HepG2 (cell line): Measurements from ENCODE around the gene FBXL12. TPM values are rescaled to one million over a fixed set of nuclear protein-coding genes. Genes with fewer than 3 reads are reported as not detected.

Experiments used
- GTF3A ChIP-seq: sonication (generic); formaldehyde crosslinking; conservative IDR thresholded peaks from 2 replicates; pipeline ENCODE4 v1.4.0; 2020; ENCODE audit warnings: mild to moderate bottlenecking, missing genetic modification reagents
- HNRNPH1 ChIP-seq: fragments of 200-400 bp; formaldehyde crosslinking; optimal IDR thresholded peaks from 2 replicates; pipeline ENCODE3; 2017; ENCODE audit warnings: mild to moderate bottlenecking, low read depth, low read length
- LCORL ChIP-seq, 2 experiments: fragments of 450-650 bp in 1 of 2; sonication (generic) in 1 of 2; formaldehyde crosslinking in 1 of 2; IDR thresholded peaks; 2 replicates each; pipeline versions ENCODE4 v1.5.0 to v1.6.1; 2017 to 2020; ENCODE audit warnings: antibody characterized with exemption in 1 of 2, missing genetic modification reagents in 1 of 2
- TMF1 ChIP-seq: sonication (generic); formaldehyde crosslinking; IDR thresholded peaks from 2 replicates; pipeline ENCODE4 v1.8.1; 2022; ENCODE audit warnings: low read depth, missing genetic modification reagents
- ZFYVE20 ChIP-seq: sonication (generic); formaldehyde crosslinking; IDR thresholded peaks from 2 replicates; pipeline ENCODE4 v1.8.0; 2023; ENCODE audit warnings: low read depth, mild to moderate bottlenecking, moderate library complexity, missing genetic modification reagents, borderline replicate concordance
- ZMAT3 ChIP-seq: sonication (generic); formaldehyde crosslinking; conservative IDR thresholded peaks from 2 replicates; pipeline ENCODE4 v1.7.0; 2021; ENCODE audit warnings: missing genetic modification reagents
- ZNF205 ChIP-seq: IDR thresholded peaks from 2 replicates; pipeline ENCODE4 v1.6.1; 2018; ENCODE audit warnings: missing biosample characterization, missing genetic modification reagents
- ZNF343 ChIP-seq: sonication (generic); formaldehyde crosslinking; IDR thresholded peaks from 2 replicates; pipeline ENCODE4 v1.4.0; 2020; ENCODE audit warnings: mild to moderate bottlenecking, missing genetic modification reagents
- ZNF709 ChIP-seq: sonication (generic); formaldehyde crosslinking; IDR thresholded peaks from 2 replicates; pipeline ENCODE4 v1.5.0; 2020; ENCODE audit warnings: mild to moderate bottlenecking, missing genetic modification reagents
- ZNF790 ChIP-seq: sonication (generic); formaldehyde crosslinking; IDR thresholded peaks from 2 replicates; pipeline ENCODE4 v1.8.0; 2022; ENCODE audit warnings: missing genetic modification reagents, mild to moderate bottlenecking, borderline replicate concordance
- polyA plus RNA-seq, 8 experiments: library from polyadenylated mRNA; depleted of rRNA in 3 of 8; stranded (reverse) in 7 of 8; unstranded in 1 of 8; fragments of >200 nt; fragmentation: Illumina TruSeq in 4 of 8; extraction: Trizol in 4 of 8; gene quantifications; 2 replicates each; pipeline versions ENCODE4 v1.2.1 to v1.2.3, GENCODE V29; 2011 to 2016; ENCODE audit warnings: low read depth in 4 of 8, missing spikeins in 1 of 8, mixed read lengths in 1 of 8; ENCODE audit not compliant: insufficient read depth in 1 of 8
- total RNA-seq, 5 experiments: library from RNA; depleted of rRNA; stranded (reverse); fragments of >200 nt; fragmentation: Illumina TruSeq; extraction: Trizol; gene quantifications; 2 replicates each; pipeline ENCODE4 v1.2.3, GENCODE V29; 2016; ENCODE audit warnings: low read depth in 1 of 5
- TF ChIP-seq, protein P1 (sequence below): sonication (generic); formaldehyde crosslinking; IDR thresholded peaks from 2 replicates; pipeline ENCODE4 v1.4.0; 2020; ENCODE audit warnings: missing genetic modification reagents; ENCODE audit errors: not compliant biosample characterization
- TF ChIP-seq, protein P2 (sequence below): sonication (generic); formaldehyde crosslinking; IDR thresholded peaks from 2 replicates; pipeline ENCODE4 v1.4.0; 2020; ENCODE audit warnings: mild to moderate bottlenecking, missing genetic modification reagents, borderline replicate concordance
- TF ChIP-seq, protein P3 (sequence below): sonication (generic); formaldehyde crosslinking; IDR thresholded peaks from 2 replicates; pipeline ENCODE4 v1.9.0; 2022; ENCODE audit warnings: low read depth, missing genetic modification reagents
- TF ChIP-seq, protein P4 (sequence below): sonication (generic); formaldehyde crosslinking; IDR thresholded peaks from 2 replicates; pipeline ENCODE4 v1.4.0; 2020; ENCODE audit warnings: missing genetic modification reagents
- TF ChIP-seq, protein P5 (sequence below): sonication (generic); formaldehyde crosslinking; IDR thresholded peaks from 2 replicates; pipeline ENCODE4 v1.8.0; 2022; ENCODE audit warnings: mild to moderate bottlenecking, missing genetic modification reagents, moderate library complexity
- TF ChIP-seq, protein P6 (sequence below): sonication (generic); formaldehyde crosslinking; IDR thresholded peaks from 2 replicates; pipeline ENCODE4 v1.9.0; 2021; ENCODE audit warnings: missing genetic modification reagents, mild to moderate bottlenecking, borderline replicate concordance

Gene FBXL12
- total and polyA plus RNA-seq, 2 of the 13 experiments (the other 11 are each of a cell fraction or from before 2014, with no cell fraction given), result 20.4 to 23.1 TPM

DNA sequence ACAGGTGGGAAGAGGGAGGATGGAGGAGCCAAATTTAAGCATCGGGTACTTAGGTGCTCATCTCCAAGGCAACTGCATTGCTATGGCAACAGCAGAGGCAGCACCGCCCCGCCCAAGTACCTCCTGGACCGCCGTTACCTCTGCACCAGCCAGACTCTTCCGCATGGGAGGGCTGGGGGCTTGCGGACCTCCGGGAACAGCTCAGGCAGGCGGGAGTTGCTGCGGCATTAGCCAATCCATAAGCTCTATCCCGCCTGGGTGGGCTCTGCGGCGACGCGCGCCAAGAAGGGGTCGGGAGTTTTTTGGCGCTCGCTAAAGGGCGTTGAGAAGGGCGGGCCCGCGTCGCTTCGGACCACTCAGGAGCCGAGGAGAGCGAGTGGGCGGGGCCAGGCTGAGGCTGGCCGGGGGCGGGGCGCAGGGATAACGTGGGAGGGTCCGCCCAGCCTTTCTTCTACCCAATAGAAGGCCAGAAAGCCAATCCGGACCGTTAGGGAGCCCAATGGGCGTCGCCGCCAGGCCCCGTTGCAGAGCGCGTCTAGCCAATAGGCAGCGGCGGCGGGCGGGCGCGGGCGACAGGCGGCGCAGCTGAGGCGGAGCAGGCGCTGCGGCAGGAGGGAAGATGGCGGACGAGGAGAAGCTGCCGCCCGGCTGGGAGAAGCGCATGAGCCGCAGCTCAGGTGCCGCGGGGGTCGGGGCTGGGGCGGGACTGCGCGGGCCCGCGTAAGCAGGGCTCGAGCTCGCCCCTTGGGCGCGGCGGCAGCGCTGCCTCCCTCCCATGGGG, 16.0 kb upstream of the FBXL12 start, which contains the start of gene PIN1 (continued):
- TF ChIP-seq, protein P1, sequence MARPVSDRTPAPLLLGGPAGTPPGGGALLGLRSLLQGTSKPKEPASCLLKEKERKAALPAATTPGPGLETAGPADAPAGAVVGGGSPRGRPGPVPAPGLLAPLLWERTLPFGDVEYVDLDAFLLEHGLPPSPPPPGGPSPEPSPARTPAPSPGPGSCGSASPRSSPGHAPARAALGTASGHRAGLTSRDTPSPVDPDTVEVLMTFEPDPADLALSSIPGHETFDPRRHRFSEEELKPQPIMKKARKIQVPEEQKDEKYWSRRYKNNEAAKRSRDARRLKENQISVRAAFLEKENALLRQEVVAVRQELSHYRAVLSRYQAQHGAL, result no peak
- peak; percentile 15; the same call in 1 of the 2 replicates for TF ChIP-seq ZMAT3
- TF ChIP-seq, protein P2, sequence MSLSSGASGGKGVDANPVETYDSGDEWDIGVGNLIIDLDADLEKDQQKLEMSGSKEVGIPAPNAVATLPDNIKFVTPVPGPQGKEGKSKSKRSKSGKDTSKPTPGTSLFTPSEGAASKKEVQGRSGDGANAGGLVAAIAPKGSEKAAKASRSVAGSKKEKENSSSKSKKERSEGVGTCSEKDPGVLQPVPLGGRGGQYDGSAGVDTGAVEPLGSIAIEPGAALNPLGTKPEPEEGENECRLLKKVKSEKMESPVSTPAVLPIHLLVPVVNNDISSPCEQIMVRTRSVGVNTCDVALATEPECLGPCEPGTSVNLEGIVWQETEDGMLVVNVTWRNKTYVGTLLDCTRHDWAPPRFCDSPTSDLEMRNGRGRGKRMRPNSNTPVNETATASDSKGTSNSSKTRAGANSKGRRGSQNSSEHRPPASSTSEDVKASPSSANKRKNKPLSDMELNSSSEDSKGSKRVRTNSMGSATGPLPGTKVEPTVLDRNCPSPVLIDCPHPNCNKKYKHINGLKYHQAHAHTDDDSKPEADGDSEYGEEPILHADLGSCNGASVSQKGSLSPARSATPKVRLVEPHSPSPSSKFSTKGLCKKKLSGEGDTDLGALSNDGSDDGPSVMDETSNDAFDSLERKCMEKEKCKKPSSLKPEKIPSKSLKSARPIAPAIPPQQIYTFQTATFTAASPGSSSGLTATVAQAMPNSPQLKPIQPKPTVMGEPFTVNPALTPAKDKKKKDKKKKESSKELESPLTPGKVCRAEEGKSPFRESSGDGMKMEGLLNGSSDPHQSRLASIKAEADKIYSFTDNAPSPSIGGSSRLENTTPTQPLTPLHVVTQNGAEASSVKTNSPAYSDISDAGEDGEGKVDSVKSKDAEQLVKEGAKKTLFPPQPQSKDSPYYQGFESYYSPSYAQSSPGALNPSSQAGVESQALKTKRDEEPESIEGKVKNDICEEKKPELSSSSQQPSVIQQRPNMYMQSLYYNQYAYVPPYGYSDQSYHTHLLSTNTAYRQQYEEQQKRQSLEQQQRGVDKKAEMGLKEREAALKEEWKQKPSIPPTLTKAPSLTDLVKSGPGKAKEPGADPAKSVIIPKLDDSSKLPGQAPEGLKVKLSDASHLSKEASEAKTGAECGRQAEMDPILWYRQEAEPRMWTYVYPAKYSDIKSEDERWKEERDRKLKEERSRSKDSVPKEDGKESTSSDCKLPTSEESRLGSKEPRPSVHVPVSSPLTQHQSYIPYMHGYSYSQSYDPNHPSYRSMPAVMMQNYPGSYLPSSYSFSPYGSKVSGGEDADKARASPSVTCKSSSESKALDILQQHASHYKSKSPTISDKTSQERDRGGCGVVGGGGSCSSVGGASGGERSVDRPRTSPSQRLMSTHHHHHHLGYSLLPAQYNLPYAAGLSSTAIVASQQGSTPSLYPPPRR (CRISPR knock-in tag), result no peak
- peak; percentile 94 for TF ChIP-seq ZNF205 (CRISPR knock-in tag)
- TF ChIP-seq, protein P3, sequence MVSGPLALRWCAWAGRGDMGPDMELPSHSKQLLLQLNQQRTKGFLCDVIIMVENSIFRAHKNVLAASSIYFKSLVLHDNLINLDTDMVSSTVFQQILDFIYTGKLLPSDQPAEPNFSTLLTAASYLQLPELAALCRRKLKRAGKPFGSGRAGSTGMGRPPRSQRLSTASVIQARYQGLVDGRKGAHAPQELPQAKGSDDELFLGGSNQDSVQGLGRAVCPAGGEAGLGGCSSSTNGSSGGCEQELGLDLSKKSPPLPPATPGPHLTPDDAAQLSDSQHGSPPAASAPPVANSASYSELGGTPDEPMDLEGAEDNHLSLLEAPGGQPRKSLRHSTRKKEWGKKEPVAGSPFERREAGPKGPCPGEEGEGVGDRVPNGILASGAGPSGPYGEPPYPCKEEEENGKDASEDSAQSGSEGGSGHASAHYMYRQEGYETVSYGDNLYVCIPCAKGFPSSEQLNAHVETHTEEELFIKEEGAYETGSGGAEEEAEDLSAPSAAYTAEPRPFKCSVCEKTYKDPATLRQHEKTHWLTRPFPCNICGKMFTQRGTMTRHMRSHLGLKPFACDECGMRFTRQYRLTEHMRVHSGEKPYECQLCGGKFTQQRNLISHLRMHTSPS (CRISPR knock-in tag), result no peak
- no peak for TF ChIP-seq ZNF790 (CRISPR knock-in tag)
- TF ChIP-seq, protein P4, sequence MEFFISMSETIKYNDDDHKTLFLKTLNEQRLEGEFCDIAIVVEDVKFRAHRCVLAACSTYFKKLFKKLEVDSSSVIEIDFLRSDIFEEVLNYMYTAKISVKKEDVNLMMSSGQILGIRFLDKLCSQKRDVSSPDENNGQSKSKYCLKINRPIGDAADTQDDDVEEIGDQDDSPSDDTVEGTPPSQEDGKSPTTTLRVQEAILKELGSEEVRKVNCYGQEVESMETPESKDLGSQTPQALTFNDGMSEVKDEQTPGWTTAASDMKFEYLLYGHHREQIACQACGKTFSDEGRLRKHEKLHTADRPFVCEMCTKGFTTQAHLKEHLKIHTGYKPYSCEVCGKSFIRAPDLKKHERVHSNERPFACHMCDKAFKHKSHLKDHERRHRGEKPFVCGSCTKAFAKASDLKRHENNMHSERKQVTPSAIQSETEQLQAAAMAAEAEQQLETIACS (CRISPR knock-in tag), result no peak
- 0 out of 2 replicates have a peak, but pooled peaks have one; percentile 2 for TF ChIP-seq ZNF709 (CRISPR knock-in tag)
- TF ChIP-seq TMF1 (CRISPR knock-in tag), result no peak
- no peak for TF ChIP-seq ZNF343 (CRISPR knock-in tag)
- no peak for TF ChIP-seq LCORL (IDR thresholded peaks at IDR 0.05)
- no peak; the same call in 1 of the 2 replicates for TF ChIP-seq LCORL (CRISPR knock-in tag; IDR thresholded peaks at IDR 0.05)
- TF ChIP-seq HNRNPH1, result no peak
- TF ChIP-seq ZFYVE20 (CRISPR knock-in tag), result no peak
- TF ChIP-seq, protein P5, sequence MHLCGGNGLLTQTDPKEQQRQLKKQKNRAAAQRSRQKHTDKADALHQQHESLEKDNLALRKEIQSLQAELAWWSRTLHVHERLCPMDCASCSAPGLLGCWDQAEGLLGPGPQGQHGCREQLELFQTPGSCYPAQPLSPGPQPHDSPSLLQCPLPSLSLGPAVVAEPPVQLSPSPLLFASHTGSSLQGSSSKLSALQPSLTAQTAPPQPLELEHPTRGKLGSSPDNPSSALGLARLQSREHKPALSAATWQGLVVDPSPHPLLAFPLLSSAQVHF (CRISPR knock-in tag), result no peak
- TF ChIP-seq GTF3A (CRISPR knock-in tag), result no peak
- TF ChIP-seq, protein P6, sequence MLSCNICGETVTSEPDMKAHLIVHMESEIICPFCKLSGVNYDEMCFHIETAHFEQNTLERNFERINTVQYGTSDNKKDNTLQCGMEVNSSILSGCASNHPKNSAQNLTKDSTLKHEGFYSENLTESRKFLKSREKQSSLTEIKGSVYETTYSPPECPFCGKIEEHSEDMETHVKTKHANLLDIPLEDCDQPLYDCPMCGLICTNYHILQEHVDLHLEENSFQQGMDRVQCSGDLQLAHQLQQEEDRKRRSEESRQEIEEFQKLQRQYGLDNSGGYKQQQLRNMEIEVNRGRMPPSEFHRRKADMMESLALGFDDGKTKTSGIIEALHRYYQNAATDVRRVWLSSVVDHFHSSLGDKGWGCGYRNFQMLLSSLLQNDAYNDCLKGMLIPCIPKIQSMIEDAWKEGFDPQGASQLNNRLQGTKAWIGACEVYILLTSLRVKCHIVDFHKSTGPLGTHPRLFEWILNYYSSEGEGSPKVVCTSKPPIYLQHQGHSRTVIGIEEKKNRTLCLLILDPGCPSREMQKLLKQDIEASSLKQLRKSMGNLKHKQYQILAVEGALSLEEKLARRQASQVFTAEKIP (CRISPR knock-in tag), result no peak
